ENCODE measurements around the gene HLA-A.

- TF ChIP-seq CTCF (IDR thresholded peaks at IDR 0.05) (no peak), POLR2AphosphoS5 (IDR thresholded peaks at IDR 0.05; ENCODE audit: insufficient read depth in 1 of 2, low read depth in 1 of 2) (no peak)
Observed at GRCh38 chr6:29989211-29989610, 46.9 kb downstream of the HLA-A start.
